Stimulated activated CD4-positive, alpha-beta T cell treated with anti-CD3 and anti-CD28 coated beads, Interleukin-2, amount 100 ng/mL, for 4 hours (primary cell): ENCODE results near the gene SSBP3.
"Not testable (repeated sequence)": the region's sequence is repeated elsewhere in the genome, so short reads cannot be mapped to it uniquely, and the experiment has no call there.

Source experiments
- DNase-seq: peaks from one replicate; pipeline ENCODE4 v3.0.0-alpha.2; 2020; ENCODE audit warnings: low read depth

Gene SSBP3

DNA sequence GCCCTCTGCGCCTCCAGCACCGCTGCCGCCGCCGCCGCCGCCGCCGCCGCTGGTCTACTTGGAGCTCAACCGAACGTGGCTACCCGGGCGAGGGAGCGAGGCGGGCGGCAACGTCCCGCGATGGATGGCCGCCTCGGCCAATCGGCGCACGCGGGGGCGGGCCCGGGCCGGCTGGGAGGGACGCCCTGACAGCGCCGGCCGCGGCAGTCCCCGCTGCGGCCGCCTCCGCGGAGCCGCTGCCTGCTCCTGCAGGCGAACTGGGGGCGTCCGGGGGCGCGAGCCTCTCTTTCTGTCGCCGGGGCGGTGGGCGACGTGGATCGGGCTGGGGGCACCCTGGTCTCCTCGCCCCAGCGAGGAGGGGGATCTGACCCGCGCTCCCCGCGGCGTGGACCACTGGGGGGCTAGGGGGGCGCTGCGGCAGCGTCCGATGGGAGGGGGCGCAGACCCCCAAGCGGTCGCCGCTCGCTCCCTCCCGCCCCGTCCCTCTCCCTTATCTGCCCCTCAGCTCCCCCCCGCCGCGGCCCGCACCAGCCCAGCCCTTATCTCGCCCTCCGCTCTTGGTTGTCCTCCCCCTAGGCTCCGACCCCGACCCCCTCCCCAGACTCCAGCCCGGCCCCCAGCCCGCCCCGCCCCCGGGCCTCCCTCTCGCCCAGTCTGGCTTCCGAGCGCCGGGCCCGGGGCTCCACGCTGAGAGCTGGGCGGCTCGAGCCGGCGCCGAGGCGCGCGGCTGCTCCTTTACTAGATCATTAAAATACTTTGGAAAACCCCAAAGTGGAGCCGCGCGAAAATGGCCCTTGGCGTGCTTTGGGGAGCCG, at the start of gene SSBP3:
Gene SSBP3, minus strand, starts transcription at position 56 of the 815 bp plus-strand sequence.
- peak; percentile 83 for DNase-seq

DNA sequence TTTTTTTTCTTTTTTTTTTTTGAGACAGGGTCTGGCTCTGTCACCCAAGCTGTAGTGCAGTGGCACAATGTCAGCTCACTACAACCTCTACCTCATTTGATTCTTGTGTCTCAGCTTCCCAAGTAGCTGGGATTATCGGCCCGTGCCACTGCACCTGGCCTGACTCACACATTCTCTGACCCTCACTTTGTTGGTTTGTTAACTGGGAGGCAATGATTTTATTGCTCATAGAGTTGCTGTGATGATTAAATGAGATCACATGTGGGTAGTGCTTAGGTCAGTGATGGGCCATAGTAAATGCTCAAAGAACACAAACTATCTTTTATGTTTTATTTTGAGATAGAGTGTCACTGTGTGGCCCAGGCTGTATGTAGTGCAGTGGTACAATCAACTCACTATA, 47.3 kb upstream of the SSBP3 start:
- no peak for DNase-seq

GRCh38 chr1:54453022-54453421, 46.8 kb upstream of the SSBP3 start:
- no peak for DNase-seq

DNA sequence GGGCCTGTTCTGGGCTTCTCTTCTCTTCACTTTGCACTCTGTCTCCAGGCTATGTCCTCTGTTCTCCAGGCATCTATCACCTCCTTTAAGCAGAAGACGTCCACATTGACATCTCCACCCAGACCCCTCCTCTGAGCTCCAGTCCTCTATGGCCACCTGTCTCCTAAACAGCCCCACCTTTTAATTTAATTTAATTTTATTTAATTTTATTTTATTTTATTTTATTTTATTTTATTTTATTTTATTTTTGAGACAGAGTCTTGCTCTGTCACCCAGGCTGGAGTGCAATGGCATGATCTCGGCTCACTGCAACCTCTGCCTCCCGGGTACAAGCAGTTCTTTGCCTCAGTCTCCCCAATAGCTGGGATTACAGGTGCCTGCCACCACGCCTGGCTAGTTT, 43.2 kb upstream of the SSBP3 start:
- not testable (repeated sequence) for DNase-seq

DNA sequence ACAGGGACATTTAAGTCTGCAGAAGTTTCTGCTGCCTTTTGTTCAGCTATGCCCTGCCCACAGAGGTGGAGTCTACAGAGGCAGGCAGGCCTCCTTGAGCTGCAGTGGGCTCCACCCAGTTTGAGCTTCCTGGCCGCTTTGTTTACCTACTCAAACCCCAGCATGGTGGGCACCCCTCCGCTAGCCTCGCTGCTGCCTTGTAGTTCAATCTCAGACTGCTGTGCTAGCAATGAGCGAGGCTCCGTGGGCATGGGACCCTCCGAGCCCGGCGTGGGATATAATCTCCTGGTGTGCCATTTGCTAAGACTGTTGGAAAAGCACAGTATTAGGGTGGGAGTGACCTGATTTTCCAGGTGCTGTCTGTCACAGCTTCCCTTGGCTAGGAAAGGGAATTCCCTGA, 42.6 kb upstream of the SSBP3 start:
- DNase-seq, result not testable (repeated sequence)

- DNase-seq, result not testable (repeated sequence)
Observed at GRCh38 chr1:54447081-54447480, 40.9 kb upstream of the SSBP3 start.

DNA sequence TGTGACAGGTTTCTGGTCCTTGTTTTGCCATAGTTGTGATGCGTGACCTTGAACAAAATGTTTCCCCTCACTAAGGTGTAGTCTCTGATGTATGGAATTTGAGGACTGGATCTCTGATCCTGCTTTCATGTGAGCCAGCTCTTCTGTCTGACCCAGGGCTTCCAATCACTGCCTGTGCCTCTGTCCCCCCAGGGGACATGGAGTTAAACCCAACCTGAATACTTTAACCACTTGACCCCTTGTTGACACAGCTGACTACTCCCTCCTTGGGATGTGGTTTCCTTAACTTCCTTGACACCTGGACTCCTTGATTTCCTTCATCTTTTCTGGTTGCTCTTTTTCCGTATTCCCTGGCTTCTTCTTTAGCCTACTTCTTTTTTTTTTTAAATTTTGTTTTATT, 36.0 kb upstream of the SSBP3 start:
- no peak for DNase-seq

GRCh38 chr1:54439550-54440223, 33.5 kb upstream of the SSBP3 start:
- DNase-seq, result no peak

DNA sequence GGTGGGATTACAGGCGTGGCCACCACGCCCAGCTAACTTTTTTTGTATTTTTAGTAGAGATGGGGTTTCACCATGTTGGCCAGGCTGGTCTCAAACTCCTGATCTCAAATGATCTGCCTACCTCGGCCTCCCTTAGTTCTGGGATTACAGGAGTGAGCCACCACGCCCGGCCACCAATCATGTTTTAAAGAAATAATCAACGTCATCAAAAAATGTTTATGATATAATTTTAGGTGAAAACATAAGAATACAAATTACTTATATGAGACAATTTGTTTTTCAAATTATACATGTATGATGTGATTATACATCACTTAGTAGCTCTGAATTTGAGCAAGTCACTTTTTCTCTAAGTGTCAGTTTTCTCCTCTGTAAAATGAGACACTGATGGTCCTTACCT, 31.6 kb upstream of the SSBP3 start:
- no peak for DNase-seq

GRCh38 chr1:54436826-54437225, 30.6 kb upstream of the SSBP3 start:
- DNase-seq, result no peak

DNA sequence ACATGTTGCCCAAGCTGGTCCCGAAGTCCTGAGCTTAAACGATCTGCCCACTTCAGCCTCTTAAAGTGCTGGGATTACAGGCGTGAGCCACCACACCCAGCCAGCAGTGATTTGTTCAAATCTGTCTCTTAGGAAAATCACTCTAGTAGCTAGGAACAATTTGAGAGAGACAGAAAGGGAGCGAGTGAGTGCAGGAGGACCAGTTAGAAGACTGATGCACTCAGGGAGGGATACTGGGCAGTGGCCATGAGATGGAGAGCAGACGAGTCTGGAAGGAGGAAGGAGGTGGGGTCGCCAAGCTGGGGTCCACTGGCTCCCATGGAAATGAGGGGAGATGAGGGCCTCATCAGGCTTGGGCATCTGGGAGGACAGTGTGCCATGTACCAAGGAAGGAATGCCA, 23.6 kb upstream of the SSBP3 start:
- no peak for DNase-seq

DNA sequence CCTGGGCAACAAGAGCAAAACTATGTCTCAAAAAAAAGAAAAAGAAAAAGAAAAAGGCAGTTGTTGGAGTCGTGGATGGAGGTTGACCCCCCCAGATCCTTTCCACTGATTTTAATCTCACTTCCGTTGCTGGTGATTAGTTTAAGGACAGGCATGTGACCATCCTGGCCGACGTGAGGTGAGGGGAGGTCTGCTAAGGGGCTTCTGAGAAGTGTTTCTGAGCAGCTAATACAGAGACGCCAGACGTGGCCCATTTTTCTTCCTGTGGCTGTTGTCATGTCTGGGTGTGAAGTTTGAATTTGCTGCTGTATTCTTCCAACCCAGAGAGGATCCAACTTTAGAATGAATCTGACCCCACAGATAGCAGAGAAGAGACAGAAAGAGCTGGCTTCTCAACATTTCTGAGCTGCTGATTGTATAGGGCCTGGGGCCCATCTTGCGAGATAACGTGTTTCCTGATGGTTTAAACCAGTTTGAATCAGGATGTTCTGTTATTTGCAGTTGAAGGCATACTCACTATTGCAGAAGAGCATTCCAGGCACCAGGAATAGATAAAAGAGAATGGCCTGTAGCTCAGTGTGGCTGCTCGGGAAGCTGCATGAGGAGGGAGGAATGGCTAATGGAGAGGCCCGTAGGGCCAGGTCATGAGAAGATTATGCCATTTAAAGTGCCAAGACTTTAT, 22.8 kb upstream of the SSBP3 start:
- no peak for DNase-seq

GRCh38 chr1:54425152-54425584, 19.0 kb upstream of the SSBP3 start:
- no peak for DNase-seq

DNA sequence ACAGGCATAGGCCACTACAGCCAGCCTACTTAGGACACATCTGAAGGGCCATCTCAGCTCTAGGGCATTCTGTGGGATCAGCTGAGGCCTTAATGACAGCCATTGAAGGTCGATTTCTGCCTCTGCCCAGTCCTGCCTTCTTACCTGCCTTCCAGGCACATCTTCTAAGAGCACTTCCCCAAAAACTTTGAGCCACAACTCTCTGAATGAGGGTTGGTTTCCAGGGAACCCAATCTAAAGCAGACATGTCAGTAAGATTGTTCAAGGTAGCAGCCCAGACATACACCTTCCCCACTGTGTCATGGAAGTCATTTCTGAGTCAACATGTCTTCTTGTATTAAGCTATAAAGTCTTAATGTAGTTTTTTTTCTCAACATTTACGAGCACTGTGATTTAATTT, 18.2 kb upstream of the SSBP3 start:
- no peak for DNase-seq

DNA sequence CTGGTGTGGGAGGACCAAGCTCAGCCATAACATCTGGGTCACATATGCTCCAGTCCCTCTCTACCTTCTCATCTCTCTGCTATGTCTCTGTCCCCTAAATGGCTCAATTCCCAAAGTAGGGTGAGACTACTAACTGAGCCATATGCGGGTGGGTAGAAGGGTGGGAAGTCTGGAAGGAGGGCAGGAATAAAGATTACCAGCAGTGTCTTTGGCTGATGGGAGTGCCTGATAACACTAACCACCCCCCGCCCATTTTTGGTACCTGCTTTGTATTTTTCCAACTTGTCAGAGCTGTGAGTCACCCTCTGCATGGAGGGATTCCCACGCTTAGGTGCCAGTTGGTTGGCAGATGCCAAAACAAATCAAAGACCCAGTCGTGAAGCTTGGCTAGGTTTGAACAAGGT, 14.9 kb upstream of the SSBP3 start:
- DNase-seq, result no peak

DNA sequence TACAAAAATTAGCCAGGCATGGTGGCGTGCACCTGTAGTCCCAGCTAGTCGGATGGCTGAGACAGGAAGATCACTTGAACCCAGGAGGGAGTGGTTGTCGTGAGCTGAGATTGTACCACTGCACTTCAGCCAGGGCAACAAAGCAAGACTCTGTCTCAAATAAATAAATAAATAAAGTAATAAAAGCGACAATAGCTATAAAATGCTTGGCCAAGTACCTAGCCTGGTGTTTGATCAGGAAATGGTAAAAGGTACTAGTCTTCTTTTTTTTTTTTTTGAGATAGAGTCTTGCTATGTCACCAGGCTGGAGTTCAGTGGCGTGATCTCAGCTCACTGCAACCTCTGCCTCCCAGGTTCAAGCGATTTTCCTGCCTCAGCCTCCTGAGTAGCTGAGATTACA, 12.4 kb upstream of the SSBP3 start:
- DNase-seq, result not testable (repeated sequence)

DNA sequence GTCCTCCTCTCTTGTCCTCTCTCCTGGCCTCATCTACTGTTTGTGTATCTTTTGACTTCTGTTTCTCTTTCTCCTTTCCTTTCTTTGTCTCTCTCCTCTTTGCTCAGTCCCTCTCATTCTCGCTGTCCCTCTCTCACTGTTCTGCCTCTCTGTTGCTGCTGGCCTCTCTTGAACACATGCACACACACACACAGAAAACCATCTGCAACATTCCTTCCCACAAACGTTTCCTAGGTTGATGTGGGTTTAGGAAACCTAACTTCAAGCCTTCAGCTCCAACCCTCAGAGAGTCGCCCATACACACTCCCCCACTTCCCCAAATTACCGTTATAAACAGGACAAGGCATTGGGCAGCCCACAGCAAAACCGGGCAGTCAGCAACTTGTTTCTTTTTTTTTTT, 10.9 kb upstream of the SSBP3 start:
- no peak for DNase-seq

DNA sequence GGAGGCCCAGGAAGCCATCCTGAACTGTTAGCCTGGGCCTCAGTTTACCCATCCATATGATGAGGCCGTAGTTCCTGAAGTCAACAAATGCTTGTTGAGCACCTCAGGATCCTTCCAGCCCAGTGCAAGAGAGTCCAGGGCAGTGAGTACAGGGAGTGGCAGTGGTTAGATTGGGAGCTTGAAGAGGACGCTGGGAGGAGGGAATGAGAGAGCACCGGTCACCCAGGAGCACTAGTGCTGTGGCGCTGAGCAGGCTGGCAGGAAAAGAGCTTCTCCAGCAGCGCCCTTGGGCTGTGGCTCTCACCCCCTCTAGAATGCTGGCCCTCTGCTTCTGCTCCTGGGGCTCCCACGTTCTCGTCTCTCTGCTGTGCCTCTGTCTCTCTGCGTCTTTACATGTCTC, 10.2 kb upstream of the SSBP3 start:
- DNase-seq, result no peak

DNA sequence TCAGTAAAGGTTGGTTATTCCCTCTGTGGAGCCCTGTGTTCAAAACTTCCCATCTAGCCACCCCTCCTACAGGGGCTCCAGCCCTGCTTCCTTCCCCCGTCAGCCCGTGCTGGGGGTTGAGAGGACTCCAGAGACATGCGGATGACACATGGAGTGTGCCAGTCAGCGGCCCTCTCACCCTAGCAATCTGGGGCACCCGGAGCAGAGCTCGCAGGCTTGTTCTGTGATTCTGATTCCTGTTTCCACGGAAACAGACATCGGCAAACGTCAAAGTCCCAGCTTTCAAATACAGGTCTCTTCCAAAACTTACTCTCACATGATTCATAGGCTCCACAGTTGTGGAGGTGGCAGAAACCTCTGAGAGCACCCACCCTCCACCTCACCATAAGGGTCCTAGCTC, 9.8 kb upstream of the SSBP3 start:
- no peak for DNase-seq

GRCh38 chr1:54415533-54415932, 9.3 kb upstream of the SSBP3 start:
- no peak for DNase-seq

- no peak for DNase-seq
Observed at GRCh38 chr1:54413732-54414131, 7.5 kb upstream of the SSBP3 start.

DNA sequence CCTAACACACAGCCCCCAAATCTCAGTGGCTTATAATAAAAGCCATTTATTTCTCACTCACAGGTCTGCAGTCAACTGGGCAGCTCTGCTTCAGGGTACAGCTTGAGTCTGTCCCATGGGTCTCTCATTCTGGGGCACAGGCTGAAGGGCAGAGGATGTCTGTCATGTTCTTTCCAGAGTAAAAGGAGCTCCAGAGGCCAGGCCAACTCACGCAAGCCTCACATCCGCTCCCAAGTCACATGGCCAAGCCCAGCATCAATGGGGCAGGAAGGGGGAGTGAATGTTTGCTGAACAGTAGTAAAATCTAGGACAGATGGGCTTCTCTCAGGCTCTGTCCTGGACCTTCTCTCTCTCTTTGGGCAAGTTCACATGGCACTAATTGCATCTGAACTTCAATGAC, 7.1 kb upstream of the SSBP3 start:
- no peak for DNase-seq

DNA sequence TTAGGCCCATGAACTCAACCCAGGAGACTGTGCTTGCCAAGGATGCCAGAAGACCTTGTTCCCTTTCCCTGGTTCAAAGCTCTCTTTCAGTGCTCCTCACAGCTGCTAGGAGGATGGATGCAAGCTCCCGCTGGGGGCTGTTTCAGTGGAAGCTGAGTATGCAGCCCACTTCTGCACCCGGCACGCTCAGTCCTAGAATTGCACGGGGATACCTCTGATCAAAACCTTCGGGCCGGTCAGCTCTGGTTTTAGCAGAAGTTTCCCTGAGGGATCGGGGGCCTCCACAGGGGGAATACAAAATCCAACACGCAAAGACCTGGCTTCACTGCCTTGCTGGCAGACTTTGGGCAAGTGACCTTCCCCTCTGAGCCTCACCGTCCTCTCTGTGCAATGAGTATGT, 4.2 kb upstream of the SSBP3 start:
- DNase-seq, result no peak
